IMR-90 (cell line): ENCODE data around the gene ARVCF. TPM values are rescaled to one million over a fixed set of nuclear protein-coding genes. Genes with fewer than 3 reads are reported as not detected.

Experiments
- ATAC-seq: fragments of 200-7000 bp; cut with Tn5 transposase; 2 replicates; pipeline ENCODE4 v1.9.1; 2020; ENCODE audit warnings: low read depth, mild to moderate bottlenecking, moderate library complexity
- BruUV-seq: library from RNA; stranded (reverse); fragments of 400-500 nt; replicated peaks from 2 replicates; lab custom pipeline; 2021; lab: Mats Ljungman, UMichigan
- CTCF ChIA-PET: fragments of 300-600 bp; formaldehyde crosslinking; extraction: SDS; loops from one replicate; lab custom pipeline; 2021; ENCODE audit warnings: antibody characterized with exemption; lab: Yijun Ruan, JAX
- POLR2A ChIA-PET: fragments of 300-600 bp; sonication (Branson Sonifier 250); formaldehyde crosslinking; loops from one replicate; lab custom pipeline; 2022; ENCODE audit warnings: antibody characterized with exemption; ENCODE audit not compliant: unreplicated experiment; lab: Charles Lee
- DNase-seq: peaks from one replicate; pipeline ENCODE4 v3.0.0; 2013
- H2AFZ ChIP-seq: replicated peaks from 2 replicates; pipeline ENCODE3; 2013; ENCODE audit warnings: low read length, mild to moderate bottlenecking; ENCODE audit not compliant: poor library complexity
- H2AK5ac ChIP-seq: 2 replicates; pipeline ENCODE4 v1.6.1; 2013; ENCODE audit warnings: low read depth, low read length, inconsistent platforms
- H2AK9ac ChIP-seq: replicated peaks from 2 replicates; pipeline ENCODE3; 2013; ENCODE audit warnings: mild to moderate bottlenecking, low read depth, low read length, moderate library complexity; ENCODE audit not compliant: poor library complexity
- H2BK120ac ChIP-seq: 2 replicates; pipeline ENCODE4 v1.6.1; 2013; ENCODE audit warnings: low read depth, low read length, inconsistent platforms
- H2BK15ac ChIP-seq: 3 replicates; pipeline ENCODE4 v1.6.1; 2013; ENCODE audit warnings: low read depth, low read length, inconsistent platforms
- H2BK20ac ChIP-seq: 2 replicates; pipeline ENCODE4 v1.6.1; 2013; ENCODE audit warnings: low read depth, mild to moderate bottlenecking, inconsistent platforms, low read length, moderate library complexity
- H2BK5ac ChIP-seq: 2 replicates; pipeline ENCODE4 v1.6.1; 2013; ENCODE audit warnings: mild to moderate bottlenecking, low read depth, low read length, inconsistent platforms; ENCODE audit not compliant: poor library complexity, severe bottlenecking
- H3K14ac ChIP-seq: replicated peaks from 2 replicates; pipeline ENCODE4 v1.6.1; 2013; ENCODE audit warnings: low read depth, low read length, inconsistent platforms
- H3K18ac ChIP-seq: 2 replicates; pipeline ENCODE4 v1.6.1; 2013; ENCODE audit warnings: low read depth, low read length, control low read depth
- H3K23ac ChIP-seq: 2 replicates; pipeline ENCODE4 v1.6.1; 2013; ENCODE audit warnings: low read depth, low read length, inconsistent platforms
- H3K27ac ChIP-seq: 2 replicates; pipeline ENCODE4 v1.5.1; 2013; ENCODE audit warnings: mild to moderate bottlenecking, control low read depth, low read length; ENCODE audit not compliant: insufficient read depth
- H3K27me3 ChIP-seq: 2 replicates; pipeline ENCODE4 v1.6.1; 2013; ENCODE audit warnings: low read length; ENCODE audit not compliant: control insufficient read depth, insufficient read depth
- H3K36me3 ChIP-seq: 2 replicates; pipeline ENCODE4 v1.6.1; 2013; ENCODE audit warnings: low read length, mixed read lengths; ENCODE audit not compliant: control insufficient read depth, insufficient read depth
- H3K4ac ChIP-seq: 2 replicates; pipeline ENCODE4 v1.6.1; 2013; ENCODE audit warnings: low read depth, low read length, inconsistent platforms
- H3K4me1 ChIP-seq: 2 replicates; pipeline ENCODE4 v1.6.1; 2013; ENCODE audit warnings: low read length, mixed read lengths; ENCODE audit not compliant: control insufficient read depth, insufficient read depth
- H3K4me2 ChIP-seq: 2 replicates; pipeline ENCODE4 v1.6.1; 2013; ENCODE audit warnings: low read depth, mild to moderate bottlenecking, control low read depth, low read length, moderate library complexity
- H3K4me3 ChIP-seq: 2 replicates; pipeline ENCODE4 v1.5.1; 2013; ENCODE audit warnings: low read depth, mild to moderate bottlenecking, control low read depth, low read length, moderate library complexity; ENCODE audit not compliant: insufficient read depth
- H3K56ac ChIP-seq: 2 replicates; pipeline ENCODE4 v1.6.1; 2013; ENCODE audit warnings: low read length, inconsistent platforms; ENCODE audit not compliant: insufficient read depth; ENCODE audit errors: extremely low read depth
- H3K79me1 ChIP-seq, 2 experiments: 2 replicates each; pipeline ENCODE4 v1.6.1; 2013; ENCODE audit warnings: low read length in 2 of 2, inconsistent platforms in 1 of 2, low read depth in 1 of 2
- H3K9ac ChIP-seq: 2 replicates; pipeline ENCODE4 v1.6.1; 2013; ENCODE audit warnings: low read depth, low read length, control low read depth
- H3K9me1 ChIP-seq: 2 replicates; pipeline ENCODE4 v1.6.1; 2013; ENCODE audit warnings: low read length, inconsistent platforms; ENCODE audit not compliant: insufficient read depth
- H3K9me3 ChIP-seq: 2 replicates; pipeline ENCODE4 v1.6.1; 2013; ENCODE audit warnings: low read length; ENCODE audit not compliant: control insufficient read depth, insufficient read depth
- H4K20me1 ChIP-seq: 2 replicates; pipeline ENCODE4 v1.6.1; 2013; ENCODE audit warnings: low read length, inconsistent platforms; ENCODE audit not compliant: insufficient read depth
- H4K5ac ChIP-seq: 2 replicates; pipeline ENCODE4 v1.6.1; 2013; ENCODE audit warnings: mild to moderate bottlenecking, low read depth, low read length, control low read depth
- H4K8ac ChIP-seq, 2 experiments: 2 replicates each; pipeline ENCODE4 v1.6.1; 2013; ENCODE audit warnings: low read depth in 2 of 2, low read length in 2 of 2, control low read depth in 1 of 2, inconsistent platforms in 1 of 2
- H4K91ac ChIP-seq: 2 replicates; pipeline ENCODE4 v1.6.1; 2013; ENCODE audit warnings: low read depth, low read length, inconsistent platforms; ENCODE audit not compliant: insufficient read depth
- CHD1 ChIP-seq: IDR thresholded peaks from 2 replicates; pipeline ENCODE4 v1.6.1; 2012; ENCODE audit warnings: low read depth, low read length, improper control_type of control experiment
- CTCF ChIP-seq: conservative IDR thresholded peaks from 2 replicates; pipeline ENCODE4 v1.5.1; 2012; ENCODE audit warnings: mild to moderate bottlenecking, low read depth, low read length, improper control_type of control experiment
- ELK1 ChIP-seq: fragments of 150-350 bp; IDR thresholded peaks from 2 replicates; pipeline ENCODE4 v1.6.1; 2016; ENCODE audit warnings: low read depth, mild to moderate bottlenecking, low read length, moderate library complexity, borderline replicate concordance
- MAZ ChIP-seq: IDR thresholded peaks from 2 replicates; pipeline ENCODE4 v1.6.1; 2012; ENCODE audit warnings: low read depth, mild to moderate bottlenecking, low read length, improper control_type of control experiment, moderate library complexity, borderline replicate concordance
- NFE2L2 ChIP-seq: fragments of 150-350 bp; IDR thresholded peaks from 2 replicates; pipeline ENCODE4 v1.6.1; 2016; ENCODE audit warnings: low read depth, mild to moderate bottlenecking, low read length
- POLR2A ChIP-seq: IDR thresholded peaks from 2 replicates; pipeline ENCODE4 v1.6.1; 2012; ENCODE audit warnings: mild to moderate bottlenecking, low read depth, low read length
- SMC3 ChIP-seq: fragments of 150-350 bp; IDR thresholded peaks from 2 replicates; pipeline ENCODE4 v1.6.1; 2016; ENCODE audit warnings: low read depth, mild to moderate bottlenecking, antibody characterized with exemption, low read length, moderate library complexity
- WGBS, 2 experiments: methylation state at CpG; one replicate each; pipeline versions ENCODE4 v1.1.5 to v1.1.7; 2013; ENCODE audit warnings: missing lambda C conversion rate in 2 of 2; ENCODE audit not compliant: insufficient read length in 1 of 2; ENCODE audit errors: extremely low coverage in 2 of 2; 5-methylcytosine and 5-hydroxymethylcytosine counted together
- dilution Hi-C: fragments of 300-500 bp; cut with HindIII; formaldehyde crosslinking; loops from one replicate; pipeline ENCODE4 v1.14.3; 2018; ENCODE audit warnings: low sequenced_read_pairs; ENCODE audit not compliant: unreplicated experiment
- in situ Hi-C: fragments of 300-500 bp; cut with MboI; formaldehyde crosslinking; loops from 3 replicates; pipeline ENCODE4 v1.14.3; 2019; ENCODE audit warnings: low sequenced_read_pairs, inconsistent platforms, mixed read lengths
- intact Hi-C: fragments of 100-400 bp; cut with micrococcal nuclease; formaldehyde crosslinking; loops from 2 replicates; pipeline ENCODE4 v1.10.0; 2022
- polyA plus RNA-seq, 3 experiments: library from polyadenylated mRNA; depleted of rRNA; stranded (reverse); fragments of >200 nt; gene quantifications; 2 replicates each; pipeline ENCODE4 v1.2.3, GENCODE V29; 2012; ENCODE audit warnings: low replicate concordance in 1 of 3
- total RNA-seq: library from RNA; depleted of rRNA; stranded (reverse); fragments of >200 nt; gene quantifications from 2 replicates; pipeline ENCODE4 v1.2.3, GENCODE V29; 2012

ARVCF gene
- total and polyA plus RNA-seq, 2 of the 4 experiments (the other 2 are of a cell fraction) = 8.6 to 14.1 TPM

- TF ChIP-seq MAZ = no peak
Observed at GRCh38 chr22:20011993-20012740, 4.5 kb downstream of the ARVCF start (continued).

- Histone ChIP-seq H3K18ac (no peak overlapping the region), H2BK120ac (no peak overlapping the region), H3K27ac (no peak overlapping the region), H4K91ac (no peak overlapping the region), H3K9ac (no peak overlapping the region), H3K4me3 (no peak overlapping the region), H3K56ac (no peak overlapping the region), H3K36me3 (no peaks in the 10 kb centered on the region), H3K23ac (no peak overlapping the region), H3K4me2 (no peak overlapping the region), H3K14ac (no peak overlapping the region), H2AFZ (no peak overlapping the region), H2BK15ac (no peak overlapping the region), H2AK9ac (no peak overlapping the region), H2BK5ac (no peak overlapping the region), H4K5ac (no peak overlapping the region), H3K9me1 (no peaks in the 10 kb centered on the region), H4K8ac (no peak overlapping the region), H2AK5ac (no peak overlapping the region), H2BK20ac (no peak overlapping the region), H4K20me1 (no peaks in the 10 kb centered on the region), H3K79me1 (no peaks in the 10 kb centered on the region), H3K4me1 (no peaks in the 10 kb centered on the region), H3K9me3 (no peaks in the 10 kb centered on the region), H3K27me3 (peaks cover 24% of the 10 kb centered on the region), H3K4ac (no peak overlapping the region)
- CTCF ChIA-PET = interaction anchor here (0.7 to 0.8 kb wide), 2 partner anchors 9 to 76 kb away, joined by 3 to 9 read pairs; no protein-coding TSS in a partner anchor
- intact Hi-C loops = loop anchor here (5.0 kb wide), 1 partner anchor 279 kb away; no protein-coding TSS in a partner anchor
- dilution Hi-C loops = no loop called here
- in situ Hi-C loops = loop anchor here (5.0 kb wide), 1 partner anchor 39 kb away; no protein-coding TSS in a partner anchor
- DNase-seq = no peak
- TF ChIP-seq POLR2A (no peak), ELK1 (no peak), CTCF (no peak), MAZ (no peak), SMC3 (no peak), NFE2L2 (no peak), CHD1 (no peak)
- ATAC-seq = no peak
- POLR2A ChIA-PET = no interaction called here
- 76% methylated on average over 10 of the region's 20 CpGs; no CpG with 5 or more reads in 1 of the 2 experiments for WGBS, 2 experiments
- BruUV-seq = no TSS peak
Observed at GRCh38 chr22:20011123-20011992, 5.3 kb downstream of the ARVCF start.
